ENCODE data around the gene MYD88. TPM values are rescaled to one million over a fixed set of nuclear protein-coding genes. Genes with fewer than 3 reads are reported as not detected.

Gene MYD88
- total RNA-seq = 10 to 100 TPM; 23.5 to 41.2 TPM

DNA sequence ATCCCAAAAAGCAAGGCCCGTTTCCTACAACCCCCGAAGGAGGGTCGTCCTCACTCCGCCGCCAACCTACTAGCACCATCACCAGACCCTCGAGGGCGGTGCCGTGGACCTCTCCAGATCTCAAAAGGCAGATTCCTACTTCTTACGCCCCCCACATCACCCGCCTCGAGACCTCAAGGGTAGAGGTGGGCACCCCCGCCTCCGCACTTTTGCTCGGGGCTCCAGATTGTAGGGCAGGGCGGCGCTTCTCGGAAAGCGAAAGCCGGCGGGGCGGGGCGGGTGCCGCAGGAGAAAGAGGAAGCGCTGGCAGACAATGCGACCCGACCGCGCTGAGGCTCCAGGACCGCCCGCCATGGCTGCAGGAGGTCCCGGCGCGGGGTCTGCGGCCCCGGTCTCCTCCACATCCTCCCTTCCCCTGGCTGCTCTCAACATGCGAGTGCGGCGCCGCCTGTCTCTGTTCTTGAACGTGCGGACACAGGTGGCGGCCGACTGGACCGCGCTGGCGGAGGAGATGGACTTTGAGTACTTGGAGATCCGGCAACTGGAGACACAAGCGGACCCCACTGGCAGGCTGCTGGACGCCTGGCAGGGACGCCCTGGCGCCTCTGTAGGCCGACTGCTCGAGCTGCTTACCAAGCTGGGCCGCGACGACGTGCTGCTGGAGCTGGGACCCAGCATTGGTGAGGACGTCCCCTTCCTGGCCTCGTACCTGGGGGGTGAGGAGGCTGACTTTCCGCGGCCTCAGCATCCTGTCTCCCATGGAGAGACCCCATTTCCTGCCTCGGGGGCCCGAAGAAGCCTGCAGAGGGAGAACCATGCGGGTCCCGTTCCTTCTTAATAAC is at the start of gene MYD88:
Gene MYD88 (plus strand): TSS at position 313 of the 842 bp plus-strand sequence. CDS start 40 bp downstream, at position 353.
- Mint-ChIP-seq H3K9me3 (no peaks in the 10 kb centered on the region), H3K27ac (peak within 1 kb of the TSS; percentile 94 to 100), H3K36me3 (peaks cover 34 to 35% of the 10 kb centered on the region in 2 donors)
- peak; percentile 45 to 55 for ATAC-seq
- DNase-seq (ENCODE audit: low spot score in 2 of 2) = peak; percentile 79 to 81

GRCh38 chr3:38089163-38089562 is 49.3 kb upstream of the MYD88 start:
- ATAC-seq = no peak
- Mint-ChIP-seq H3K9me3 (peaks cover 4% of the 10 kb centered on the region in 2 donors), H3K36me3 (peaks cover 0 to 2% of the 10 kb centered on the region in 2 donors), H3K27ac (peak overlapping the region in 1 of 2 donors; percentile 32)
- DNase-seq (ENCODE audit: low spot score in 2 of 2) = no peak

- no peak overlapping the region for H3K27ac Mint-ChIP-seq
- no peak for ATAC-seq
- no peaks in the 10 kb centered on the region for H3K9me3 Mint-ChIP-seq
- DNase-seq (ENCODE audit: low spot score in 2 of 2) = no peak
- H3K36me3 Mint-ChIP-seq = no peaks in the 10 kb centered on the region
Observed at GRCh38 chr3:38090453-38090852, 48.0 kb upstream of the MYD88 start.

GRCh38 chr3:38094999-38095398 is 43.5 kb upstream of the MYD88 start:
- no peak for ATAC-seq
- DNase-seq (ENCODE audit: low spot score in 2 of 2) = no peak
- Mint-ChIP-seq H3K27ac (no peak overlapping the region), H3K36me3 (no peaks in the 10 kb centered on the region), H3K9me3 (no peaks in the 10 kb centered on the region)

DNA sequence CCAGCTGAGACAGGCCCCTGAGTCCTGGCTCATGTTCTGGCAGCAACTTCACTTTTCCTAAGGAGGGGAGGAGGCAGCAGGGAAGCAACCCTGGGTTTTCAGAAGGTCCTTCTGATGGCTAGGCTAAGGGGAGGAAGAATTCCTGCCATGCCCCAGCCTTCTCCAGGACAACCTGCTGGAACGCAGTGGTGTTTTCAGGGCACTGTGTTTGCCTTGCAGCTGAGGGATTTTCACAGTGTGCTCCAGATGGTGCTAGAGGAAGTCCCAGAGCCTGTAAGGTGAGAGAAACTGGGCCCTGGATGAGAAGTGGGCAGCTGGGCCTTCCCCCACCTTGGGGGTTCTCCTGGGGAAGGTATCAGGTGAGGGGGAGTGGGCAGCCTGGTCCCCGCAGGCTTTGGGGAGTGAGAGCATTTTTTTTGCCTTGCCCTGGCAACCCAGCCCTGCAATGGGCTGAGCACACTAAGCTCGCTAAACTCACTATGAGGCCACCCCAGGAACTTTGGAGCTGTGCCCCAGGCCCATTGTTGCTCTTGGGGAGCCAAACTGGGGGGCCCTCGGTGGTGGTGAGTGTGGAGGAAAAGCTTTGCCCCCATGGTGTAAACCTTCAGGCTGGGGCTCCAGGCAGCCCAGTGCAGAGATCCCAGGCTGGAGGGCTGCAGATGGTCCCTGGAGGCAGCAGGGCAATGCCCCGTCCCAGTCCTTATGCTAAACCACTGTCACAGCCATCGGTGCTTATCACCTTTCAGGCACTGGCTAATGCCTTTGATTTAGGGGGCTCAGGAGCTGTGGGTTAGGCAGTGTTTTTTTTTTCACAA is 42.6 kb upstream of the MYD88 start:
- no peak overlapping the region for H3K27ac Mint-ChIP-seq
- no peaks in the 10 kb centered on the region for H3K9me3 Mint-ChIP-seq
- DNase-seq (ENCODE audit: low spot score in 2 of 2) (no peak), ATAC-seq (no peak)
- H3K36me3 Mint-ChIP-seq = no peaks in the 10 kb centered on the region

GRCh38 chr3:38097446-38098375 is 40.8 kb upstream of the MYD88 start:
- ATAC-seq (no peak), DNase-seq (ENCODE audit: low spot score in 2 of 2) (no peak)
- Mint-ChIP-seq H3K36me3 (no peaks in the 10 kb centered on the region), H3K27ac (no peak overlapping the region), H3K9me3 (no peaks in the 10 kb centered on the region)

DNA sequence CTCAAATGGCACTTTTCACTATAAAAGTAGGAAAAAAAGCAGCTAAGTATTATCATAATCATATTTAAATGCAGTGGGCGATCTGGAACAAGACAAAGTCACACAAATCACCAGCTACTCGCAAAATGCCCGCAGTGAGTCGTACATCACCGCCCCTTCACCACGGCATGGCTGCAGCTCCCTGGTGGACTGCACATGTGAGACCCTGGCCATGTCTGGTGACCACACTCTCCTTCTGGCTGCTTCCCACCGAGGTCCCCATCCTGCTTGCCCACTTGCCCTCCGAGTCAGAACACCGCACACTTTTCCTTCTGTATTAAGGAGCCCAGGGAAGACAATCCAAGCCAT is 40.1 kb upstream of the MYD88 start:
- Mint-ChIP-seq H3K36me3 (no peaks in the 10 kb centered on the region), H3K27ac (no peak overlapping the region), H3K9me3 (no peaks in the 10 kb centered on the region)
- DNase-seq (ENCODE audit: low spot score in 2 of 2) (no peak), ATAC-seq (no peak)

- Mint-ChIP-seq H3K9me3 (peaks cover 0 to under 1% of the 10 kb centered on the region in 2 donors), H3K36me3 (no peaks in the 10 kb centered on the region), H3K27ac (no peak overlapping the region)
- no peak for ATAC-seq
- DNase-seq (ENCODE audit: low spot score in 2 of 2) = no peak
Observed at GRCh38 chr3:38099518-38099917, 38.9 kb upstream of the MYD88 start.

- Mint-ChIP-seq H3K36me3 (peaks cover 0 to 4% of the 10 kb centered on the region in 2 donors), H3K9me3 (peaks cover 5 to 6% of the 10 kb centered on the region in 2 donors), H3K27ac (no peak overlapping the region)
- DNase-seq (ENCODE audit: low spot score in 2 of 2) (no peak), ATAC-seq (no peak)
Observed at GRCh38 chr3:38100498-38100897, 38.0 kb upstream of the MYD88 start.

GRCh38 chr3:38101811-38102443 is 36.5 kb upstream of the MYD88 start:
- Mint-ChIP-seq H3K36me3 (peaks cover 0 to 8% of the 10 kb centered on the region in 2 donors), H3K27ac (no peak overlapping the region), H3K9me3 (peaks cover 8 to 10% of the 10 kb centered on the region in 2 donors)
- DNase-seq (ENCODE audit: low spot score in 2 of 2) (no peak), ATAC-seq (no peak)

- Mint-ChIP-seq H3K36me3 (peaks cover 0 to 8% of the 10 kb centered on the region in 2 donors), H3K9me3 (peaks cover 8 to 10% of the 10 kb centered on the region in 2 donors), H3K27ac (no peak overlapping the region)
- ATAC-seq (no peak), DNase-seq (ENCODE audit: low spot score in 2 of 2) (no peak)
Observed at GRCh38 chr3:38102444-38102814, 36.0 kb upstream of the MYD88 start.

- H3K9me3 Mint-ChIP-seq = peaks cover 8 to 10% of the 10 kb centered on the region in 2 donors
- DNase-seq (ENCODE audit: low spot score in 2 of 2) = no peak
- peaks cover 0 to 8% of the 10 kb centered on the region in 2 donors for H3K36me3 Mint-ChIP-seq
- ATAC-seq = no peak
- H3K27ac Mint-ChIP-seq = no peak overlapping the region
Observed at GRCh38 chr3:38105525-38105924, 32.9 kb upstream of the MYD88 start.

- DNase-seq (ENCODE audit: low spot score in 2 of 2) = peak in 1 of 2 donors; percentile 26
- Mint-ChIP-seq H3K9me3 (peaks cover 8 to 10% of the 10 kb centered on the region in 2 donors), H3K27ac (no peak overlapping the region), H3K36me3 (peaks cover 0 to 8% of the 10 kb centered on the region in 2 donors)
- ATAC-seq = no peak
Observed at GRCh38 chr3:38107911-38108648, 30.4 kb upstream of the MYD88 start.

DNA sequence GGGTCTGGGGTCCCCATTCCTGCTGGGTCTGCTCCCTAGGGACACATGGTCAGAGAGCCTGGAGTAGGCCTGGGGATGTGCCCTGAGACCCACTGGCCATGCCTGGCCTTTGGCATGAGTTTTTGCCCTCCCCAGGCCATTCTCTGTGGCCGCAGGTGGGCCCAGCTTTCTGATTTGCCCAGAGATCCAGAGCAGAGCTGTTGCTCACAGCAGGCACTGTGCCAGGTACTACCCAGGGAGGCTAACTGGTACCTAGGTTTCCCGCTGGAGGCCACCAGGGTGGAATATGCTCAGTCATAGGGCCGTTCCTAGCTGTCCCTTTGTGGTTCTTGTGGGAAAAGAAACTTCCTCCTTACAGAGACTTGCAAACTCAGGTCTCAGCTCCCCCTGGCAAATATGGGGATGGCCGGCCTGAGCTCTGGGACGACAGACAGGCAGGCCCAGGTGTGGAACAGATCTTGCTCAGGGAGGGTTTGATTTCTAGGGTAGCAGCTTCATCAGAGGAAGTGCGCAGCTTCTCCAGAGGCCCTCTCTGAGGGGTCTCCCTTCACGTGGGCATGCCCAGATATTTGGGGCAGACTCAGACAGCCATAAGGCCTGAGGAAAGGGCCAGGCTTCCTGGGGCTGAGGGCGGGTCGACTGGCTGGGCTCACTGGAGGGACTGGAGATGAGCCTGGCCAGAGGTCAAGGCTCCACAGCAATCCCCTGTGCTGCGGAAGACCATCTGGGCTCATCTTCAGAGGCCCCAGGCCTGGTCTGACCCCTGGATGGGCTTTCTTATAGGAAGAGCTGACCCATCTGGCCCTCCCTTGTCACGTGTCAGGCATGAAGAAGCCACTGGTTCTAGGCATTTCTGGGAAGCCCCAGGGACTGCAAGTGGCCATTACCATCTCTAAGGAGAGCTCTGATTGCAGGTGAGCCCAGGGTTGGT is 29.5 kb upstream of the MYD88 start:
- ATAC-seq = no peak
- H3K27ac Mint-ChIP-seq = no peak overlapping the region
- peak in 1 of 2 donors; percentile 44 for DNase-seq (ENCODE audit: low spot score in 2 of 2)
- peaks cover 8 to 10% of the 10 kb centered on the region in 2 donors for H3K9me3 Mint-ChIP-seq
- H3K36me3 Mint-ChIP-seq = peaks cover 0 to 8% of the 10 kb centered on the region in 2 donors
